Activated CD4-positive, alpha-beta memory T cell treated with anti-CD3 and anti-CD28 coated beads, Interleukin-2, amount 10 ng/mL, durations not matched to agents 7 days and 5 days (primary cell): Measurements from ENCODE around the gene ISYNA1. TPM values are rescaled to one million over a fixed set of nuclear protein-coding genes. Genes with fewer than 3 reads are reported as not detected.

ENCODE experiments used
- CTCF ChIA-PET: fragments of 350-600 bp; sonication (Branson Sonifier 250); formaldehyde crosslinking; loops from one replicate; lab custom pipeline; 2021; ENCODE audit warnings: antibody characterized with exemption, inconsistent platforms; lab: Charles Lee
- POLR2A ChIA-PET: fragments of 350-600 bp; sonication (Branson Sonifier 250); formaldehyde crosslinking; loops from one replicate; lab custom pipeline; 2021; ENCODE audit warnings: antibody characterized with exemption; lab: Charles Lee
- DNase-seq: peaks from one replicate; pipeline ENCODE4 v3.0.0-alpha.2; 2020
- H3K27ac Mint-ChIP-seq: one replicate; pipeline ENCODE4 v1.8.0; 2021; ENCODE audit warnings: mild to moderate bottlenecking, mixed read lengths
- H3K27me3 Mint-ChIP-seq: one replicate; pipeline ENCODE4 v1.8.0; 2021; ENCODE audit warnings: mixed read lengths
- H3K36me3 Mint-ChIP-seq: one replicate; pipeline ENCODE4 v1.8.0; 2021; ENCODE audit warnings: low read depth, mixed read lengths
- H3K4me1 Mint-ChIP-seq: one replicate; pipeline ENCODE4 v1.8.0; 2021; ENCODE audit warnings: mixed read lengths
- H3K4me3 Mint-ChIP-seq: one replicate; pipeline ENCODE4 v1.8.0; 2021; ENCODE audit warnings: mild to moderate bottlenecking, mixed read lengths
- H3K9me3 Mint-ChIP-seq: one replicate; pipeline ENCODE4 v1.8.0; 2021; ENCODE audit warnings: mixed read lengths
- total RNA-seq, 2 experiments: library from RNA; stranded (reverse); gene quantifications; one replicate each; pipeline ENCODE4 v1.2.3, GENCODE V29; 2021

ISYNA1 gene
- total RNA-seq, 2 experiments from 2014 or later = 16.7 to 18.0 TPM

GRCh38 chr19:18427080-18427742, 10.7 kb downstream of the ISYNA1 start:
- no peak for DNase-seq
- CTCF ChIA-PET = no interaction called here
- Mint-ChIP-seq H3K27me3 (no peaks in the 10 kb centered on the region), H3K27ac (no peak overlapping the region), H3K4me3 (no peak overlapping the region), H3K9me3 (no peaks in the 10 kb centered on the region), H3K36me3 (peaks cover 18% of the 10 kb centered on the region), H3K4me1 (peaks cover 58% of the 10 kb centered on the region)
- POLR2A ChIA-PET = interaction anchor here (2.8 kb wide), 1 partner anchor 8 kb away, joined by 29 read pairs; the partner anchor contains the start of gene SSBP4

- H3K9me3 Mint-ChIP-seq = no peaks in the 10 kb centered on the region
- no peak overlapping the region for H3K4me3 Mint-ChIP-seq
- H3K27ac Mint-ChIP-seq = no peak overlapping the region
- ChIA-PET CTCF (no interaction called here), POLR2A (interaction anchor here (0.8 kb wide), 1 partner anchor 90 kb away, joined by 3 read pairs; no protein-coding TSS in a partner anchor)
- no peaks in the 10 kb centered on the region for H3K27me3 Mint-ChIP-seq
- DNase-seq = no peak
- peaks cover 13% of the 10 kb centered on the region for H3K36me3 Mint-ChIP-seq
- H3K4me1 Mint-ChIP-seq = peaks cover 64% of the 10 kb centered on the region
Observed at GRCh38 chr19:18426416-18426767, 11.5 kb downstream of the ISYNA1 start.

GRCh38 chr19:18425515-18426415, 12.2 kb downstream of the ISYNA1 start:
- ChIA-PET CTCF (no interaction called here), POLR2A (interaction anchor here (0.5 to 0.8 kb wide), 2 partner anchors 91 to 133 kb away, joined by 3 to 4 read pairs; no protein-coding TSS in a partner anchor)
- H3K36me3 Mint-ChIP-seq = peaks cover 15% of the 10 kb centered on the region
- H3K27ac Mint-ChIP-seq = peak overlapping the region; percentile 48
- no peaks in the 10 kb centered on the region for H3K27me3 Mint-ChIP-seq
- DNase-seq = no peak
- H3K4me3 Mint-ChIP-seq = no peak overlapping the region
- H3K4me1 Mint-ChIP-seq = peaks cover 70% of the 10 kb centered on the region
- no peaks in the 10 kb centered on the region for H3K9me3 Mint-ChIP-seq

- DNase-seq = no peak
- ChIA-PET POLR2A (no interaction called here), CTCF (no interaction called here)
- Mint-ChIP-seq H3K4me3 (no peak overlapping the region), H3K27ac (peak overlapping the region; percentile 23), H3K36me3 (peaks cover 17% of the 10 kb centered on the region), H3K27me3 (no peaks in the 10 kb centered on the region), H3K4me1 (peaks cover 71% of the 10 kb centered on the region), H3K9me3 (no peaks in the 10 kb centered on the region)
Observed at GRCh38 chr19:18424890-18425514, 12.9 kb downstream of the ISYNA1 start.

DNA sequence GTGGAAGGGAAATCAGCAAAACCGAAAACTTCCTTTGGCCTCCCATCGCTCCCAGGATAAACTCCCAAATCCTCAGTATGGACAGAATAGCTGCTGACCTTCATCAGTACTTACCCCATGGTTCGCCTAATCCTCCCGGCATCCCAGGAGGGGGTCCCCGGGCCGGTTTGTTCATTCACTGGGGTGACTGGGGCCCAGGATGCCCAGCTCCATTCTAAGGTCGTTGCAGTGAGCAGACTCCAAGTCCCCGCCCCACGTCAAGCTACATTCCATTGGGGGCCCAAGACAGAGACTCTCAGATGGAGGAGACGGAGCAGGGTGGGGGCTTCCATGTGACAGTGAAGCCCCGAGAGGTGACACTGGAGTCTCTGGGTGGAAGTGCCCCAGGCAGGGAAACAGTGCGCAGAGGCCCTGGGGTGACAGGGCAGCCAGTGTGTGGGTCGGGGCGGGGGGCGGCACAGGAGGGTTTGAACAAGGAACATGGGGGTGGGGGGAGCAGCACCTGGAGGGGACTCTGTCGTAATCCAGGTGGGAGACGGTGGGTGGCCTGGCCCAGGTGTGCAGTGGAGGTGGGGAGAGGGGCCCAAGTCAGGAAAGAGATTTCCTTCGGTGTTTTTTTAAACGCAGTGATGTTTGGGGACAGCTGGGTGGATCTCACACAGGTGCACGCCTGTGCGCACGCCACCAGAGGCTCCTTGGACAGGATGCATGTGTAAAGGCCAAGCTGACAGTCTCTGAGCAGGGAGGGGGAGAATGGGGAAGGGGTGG, 13.6 kb downstream of the ISYNA1 start:
- Mint-ChIP-seq H3K36me3 (peaks cover 15% of the 10 kb centered on the region), H3K27me3 (no peaks in the 10 kb centered on the region), H3K4me1 (peaks cover 64% of the 10 kb centered on the region), H3K27ac (no peak overlapping the region), H3K9me3 (no peaks in the 10 kb centered on the region), H3K4me3 (no peak overlapping the region)
- ChIA-PET POLR2A (interaction anchor here (2.8 kb wide), 2 partner anchors 7 to 12 kb away, joined by 10 to 17 read pairs; no protein-coding TSS in a partner anchor), CTCF (interaction anchor here (0.6 kb wide), 1 partner anchor 554 kb away, joined by 3 read pairs; no protein-coding TSS in a partner anchor)
- DNase-seq = no peak

- peak overlapping the region; percentile 94 for H3K4me3 Mint-ChIP-seq
- peaks cover 66% of the 10 kb centered on the region for H3K4me1 Mint-ChIP-seq
- DNase-seq = no peak
- no peaks in the 10 kb centered on the region for H3K9me3 Mint-ChIP-seq
- ChIA-PET CTCF (interaction anchor here (0.6 kb wide), 1 partner anchor 553 kb away, joined by 3 read pairs; no protein-coding TSS in a partner anchor), POLR2A (interaction anchor here (0.9 to 2.8 kb wide), 4 partner anchors 8 to 142 kb away, joined by 3 to 17 read pairs (median 6); partner anchors contain the start of gene JUND)
- H3K36me3 Mint-ChIP-seq = peaks cover 15% of the 10 kb centered on the region
- H3K27ac Mint-ChIP-seq = peak overlapping the region; percentile 91
- H3K27me3 Mint-ChIP-seq = no peaks in the 10 kb centered on the region
Observed at GRCh38 chr19:18423258-18424020, 14.5 kb downstream of the ISYNA1 start.

DNA sequence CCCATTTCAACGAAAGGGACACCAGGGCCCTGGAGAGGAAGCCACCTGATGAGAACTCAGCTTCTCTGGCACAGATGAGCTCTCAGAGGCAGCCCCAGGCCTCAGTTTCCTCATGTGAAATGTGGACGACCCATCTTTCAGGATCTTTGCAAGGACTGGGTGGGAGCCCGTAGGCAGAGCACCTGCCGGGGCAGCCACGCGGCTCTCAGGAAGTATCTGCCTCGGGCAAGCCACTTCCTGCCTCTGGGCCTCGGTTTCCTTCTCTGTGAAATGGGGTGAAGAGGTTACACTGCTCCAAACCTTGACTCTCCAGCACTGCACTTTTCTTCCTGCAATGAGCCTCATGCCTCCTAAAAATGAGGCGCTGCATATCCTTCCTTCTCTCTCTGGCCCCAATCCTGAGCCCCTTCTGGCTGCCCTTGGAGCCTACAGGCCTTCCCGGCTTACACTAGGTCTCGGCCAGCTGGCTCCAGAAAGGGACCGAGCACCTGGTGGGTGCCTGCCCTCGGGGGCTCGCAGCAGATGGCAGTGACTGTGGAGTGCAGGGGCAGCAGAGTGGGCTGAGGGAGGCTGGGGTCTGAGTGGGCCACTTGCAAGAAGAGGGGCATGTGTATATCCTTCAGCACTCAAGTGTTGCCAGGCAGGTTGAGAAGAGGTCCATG, 15.3 kb downstream of the ISYNA1 start:
- Mint-ChIP-seq H3K36me3 (peaks cover 15% of the 10 kb centered on the region), H3K27ac (peak overlapping the region; percentile 91), H3K27me3 (no peaks in the 10 kb centered on the region), H3K4me1 (peaks cover 72% of the 10 kb centered on the region), H3K4me3 (peak overlapping the region; percentile 94), H3K9me3 (no peaks in the 10 kb centered on the region)
- CTCF ChIA-PET = interaction anchor here (1.0 to 2.3 kb wide), 4 partner anchors 34 to 144 kb away, joined by 3 to 10 read pairs (median 4); partner anchors contain the start of gene JUND
- POLR2A ChIA-PET = interaction anchor here (0.9 to 9.6 kb wide), 8 partner anchors 8 to 218 kb away, joined by 3 to 115 read pairs (median 4); partner anchors contain the start of gene JUND
- DNase-seq = peak; percentile 73

GRCh38 chr19:18421371-18421959, 16.5 kb downstream of the ISYNA1 start:
- DNase-seq = no peak
- CTCF ChIA-PET = interaction anchor here (1.0 to 2.3 kb wide), 7 partner anchors 10 to 143 kb away, joined by 3 to 10 read pairs (median 4); partner anchors contain the start of gene JUND
- peaks cover 15% of the 10 kb centered on the region for H3K36me3 Mint-ChIP-seq
- peak overlapping the region; percentile 91 for H3K27ac Mint-ChIP-seq
- POLR2A ChIA-PET = interaction anchor here (1.1 to 9.6 kb wide), 15 partner anchors 7 to 411 kb away, joined by 3 to 115 read pairs (median 5); partner anchors contain the start of genes JUND, UBA52 and UPF1
- H3K9me3 Mint-ChIP-seq = no peaks in the 10 kb centered on the region
- peaks cover 78% of the 10 kb centered on the region for H3K4me1 Mint-ChIP-seq
- peak overlapping the region; percentile 94 for H3K4me3 Mint-ChIP-seq
- peaks cover 5% of the 10 kb centered on the region for H3K27me3 Mint-ChIP-seq

- no peaks in the 10 kb centered on the region for H3K9me3 Mint-ChIP-seq
- ChIA-PET CTCF (interaction anchor here (1.4 to 3.8 kb wide), 5 partner anchors 9 to 143 kb away, joined by 4 to 16 read pairs (median 6); no protein-coding TSS in a partner anchor), POLR2A (interaction anchor here (1.1 to 9.6 kb wide), 13 partner anchors 7 to 411 kb away, joined by 3 to 115 read pairs (median 5); partner anchors contain the start of genes JUND, LSM4, UBA52 and UPF1)
- peak overlapping the region; percentile 94 for H3K4me3 Mint-ChIP-seq
- H3K27me3 Mint-ChIP-seq = peaks cover 8% of the 10 kb centered on the region
- H3K36me3 Mint-ChIP-seq = peaks cover 15% of the 10 kb centered on the region
- peak overlapping the region; percentile 91 for H3K27ac Mint-ChIP-seq
- peaks cover 82% of the 10 kb centered on the region for H3K4me1 Mint-ChIP-seq
- no peak for DNase-seq
Observed at GRCh38 chr19:18420930-18421329, 17.0 kb downstream of the ISYNA1 start.

DNA sequence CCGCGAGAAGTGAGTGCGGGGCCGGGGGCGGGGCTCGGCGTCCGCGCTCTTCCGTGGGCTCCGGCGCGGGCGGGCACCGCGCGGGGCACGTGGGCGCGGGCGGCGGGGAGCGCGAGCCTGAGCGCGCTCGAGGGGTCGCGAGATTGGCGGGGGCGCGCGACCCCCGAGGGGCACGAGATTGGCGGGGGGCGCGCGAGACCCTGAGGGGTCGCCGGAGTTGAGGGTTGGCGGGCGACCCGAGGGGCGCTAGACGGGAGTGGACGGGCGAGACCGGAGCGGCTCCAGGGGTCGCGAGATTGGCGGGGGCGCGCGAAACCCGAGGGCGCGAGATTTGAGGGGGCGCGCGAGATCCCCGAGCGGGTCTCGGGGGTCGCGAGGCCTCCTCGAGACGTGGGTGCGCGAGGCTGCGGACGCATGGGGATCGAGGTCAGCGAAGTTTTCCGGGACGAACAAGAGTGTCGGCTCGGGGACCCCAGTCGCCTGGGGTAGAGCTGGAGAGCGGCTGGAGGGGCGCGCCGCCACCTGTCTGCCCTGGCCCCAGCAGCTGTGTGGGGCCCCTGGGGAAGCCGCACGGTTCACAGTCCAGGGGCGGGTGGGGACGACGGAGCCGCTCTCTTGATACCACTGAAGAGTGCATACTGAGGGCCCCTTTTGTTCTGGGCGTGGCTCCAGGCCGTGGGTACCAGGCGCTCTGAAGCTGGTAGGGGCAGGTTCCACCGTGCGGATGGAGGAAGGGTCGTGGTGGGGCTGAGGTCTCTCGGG, 18.1 kb downstream of the ISYNA1 start:
- ChIA-PET CTCF (interaction anchor here (0.7 to 3.9 kb wide), 11 partner anchors 8 to 228 kb away, joined by 3 to 18 read pairs (median 6); partner anchors contain the start of gene JUND), POLR2A (interaction anchor here (0.7 to 9.6 kb wide), 15 partner anchors 8 to 412 kb away, joined by 3 to 115 read pairs (median 4); partner anchors contain the start of genes JUND, LSM4, UBA52 and UPF1)
- peak; percentile 68 for DNase-seq

More for the DNA sequence above, 18.1 kb downstream of the ISYNA1 start:
- peaks cover 84% of the 10 kb centered on the region for H3K4me1 Mint-ChIP-seq
- peak overlapping the region; percentile 94 for H3K4me3 Mint-ChIP-seq
- H3K9me3 Mint-ChIP-seq = no peaks in the 10 kb centered on the region
- peak overlapping the region; percentile 91 for H3K27ac Mint-ChIP-seq
- H3K27me3 Mint-ChIP-seq = peaks cover 10% of the 10 kb centered on the region
- H3K36me3 Mint-ChIP-seq = peaks cover 15% of the 10 kb centered on the region
